Lower leg skin (tissue), 3 donors: Measurements from ENCODE around the gene LCN12.

ENCODE experiments used
- CTCF ChIP-seq, 3 donors: fragments of 450-650 bp; IDR thresholded peaks; one replicate each; pipeline ENCODE4 v1.5.1; 2016; ENCODE audit warnings: antibody characterized with exemption in 3 of 3, mild to moderate bottlenecking in 3 of 3, moderate library complexity in 2 of 3
- POLR2A ChIP-seq, 2 donors: fragments of 450-650 bp; IDR thresholded peaks; one replicate each; pipeline ENCODE4 v1.6.1; 2016 to 2017; ENCODE audit warnings: antibody characterized with exemption in 2 of 2, mild to moderate bottlenecking in 1 of 2, moderate library complexity in 1 of 2

GRCh38 chr9:136978865-136979544, 26.9 kb downstream of the LCN12 start:
- no peak for TF ChIP-seq POLR2A (IDR thresholded peaks at IDR 0.05)
- no peak for TF ChIP-seq CTCF (IDR thresholded peaks at IDR 0.05)
